Measurements from ENCODE around the gene RASSF5. TPM values are rescaled to one million over a fixed set of nuclear protein-coding genes. Genes with fewer than 3 reads are reported as not detected.

The RASSF5 gene
- total and polyA plus RNA-seq, 2 of the 13 experiments (the other 11 are each of a cell fraction or from before 2014, with no cell fraction given), result 0.18 to 0.40 TPM

GRCh38 chr1:206557636-206558473, 50.5 kb downstream of the RASSF5 start:
- WGBS (ENCODE audit: low lambda C conversion rate), result 39% methylated on average over 12 of the region's 14 CpGs
- H3K4me2 ChIP-seq (ENCODE audit: low read depth, low read length), result peak overlapping the region; percentile 80
- FAIRE-seq (no peak), ATAC-seq (peak; percentile 8), DNase-seq (ENCODE audit: low spot score) (no peak)
- no peak overlapping the region for H3K27ac ChIP-seq (ENCODE audit: extremely low read length, insufficient read depth, low read length)
- no peak overlapping the region for H3K9ac ChIP-seq (ENCODE audit: insufficient read depth, low read depth, low read length)
- in situ Hi-C loops (cut with HindIII; ENCODE audit: extremely low pct_ligation_motif_present, low pct_unique_long_range_greater_than_20kb) (no loop called here), intact Hi-C loops (cut with micrococcal nuclease; ENCODE audit: unreplicated experiment) (no loop called here)
- no peaks in the 10 kb centered on the region for H3K79me2 ChIP-seq (ENCODE audit: insufficient read depth, low read length)
- CTCF ChIA-PET (ENCODE audit: low intra/inter-chr PET ratio, low total read pairs), result no interaction called here
- TF ChIP-seq EZH2 (conservative IDR thresholded peaks at IDR 0.05; ENCODE audit: low read depth, low read length) (0 out of 2 replicates have a peak, but pooled peaks have one; percentile 38), NR0B2 (CRISPR knock-in tag; IDR thresholded peaks at IDR 0.05) (no peak), EP300 (IDR thresholded peaks at IDR 0.05; ENCODE audit: low read depth in 2 of 2, low read length in 2 of 2) (no peak), EP300 (CRISPR knock-in tag; IDR thresholded peaks at IDR 0.05; ENCODE audit: borderline replicate concordance) (no peak), SSRP1 (CRISPR knock-in tag; IDR thresholded peaks at IDR 0.05) (no peak)
- H3K9me3 ChIP-seq (ENCODE audit: low read length), result no peaks in the 10 kb centered on the region
- H3K4me3 ChIP-seq (replicated peaks in 1 of 3; ENCODE audit: insufficient read depth in 1 of 3, low read depth in 2 of 3, low read length in 3 of 3), result peak overlapping the region; percentile 48 to 70 (median 62)
- BruUV-seq (replicated peaks), result no TSS peak
- H2AFZ ChIP-seq (ENCODE audit: low read length), result no peak overlapping the region
- POLR2A ChIA-PET, result no interaction called here
- peaks cover 5% of the 10 kb centered on the region; the same call in 1 of the 2 replicates for H4K20me1 ChIP-seq (ENCODE audit: insufficient read depth, low read length)
- no peaks in the 10 kb centered on the region for H3K36me3 ChIP-seq (replicated peaks in 1 of 2; ENCODE audit: control insufficient read depth in 1 of 2, insufficient read depth in 2 of 2, low read length in 2 of 2)
- H3K27me3 ChIP-seq (ENCODE audit: control insufficient read depth in 1 of 2, insufficient read depth in 2 of 2, low read length in 2 of 2), result peaks cover 1 to 28% of the 10 kb centered on the region in 2 experiments; a peak in 4 of 5 replicates
- peaks cover 69% of the 10 kb centered on the region for H3K4me1 ChIP-seq (ENCODE audit: insufficient read depth, low read length)
